ENCODE results near the gene ANKHD1. TPM values are rescaled to one million over a fixed set of nuclear protein-coding genes. Genes with fewer than 3 reads are reported as not detected.

Gene ANKHD1
- total and polyA plus RNA-seq, 2 of the 8 experiments (the other 6 are each of a cell fraction or from before 2014, with no cell fraction given), result 69.9 to 108 TPM

DNA sequence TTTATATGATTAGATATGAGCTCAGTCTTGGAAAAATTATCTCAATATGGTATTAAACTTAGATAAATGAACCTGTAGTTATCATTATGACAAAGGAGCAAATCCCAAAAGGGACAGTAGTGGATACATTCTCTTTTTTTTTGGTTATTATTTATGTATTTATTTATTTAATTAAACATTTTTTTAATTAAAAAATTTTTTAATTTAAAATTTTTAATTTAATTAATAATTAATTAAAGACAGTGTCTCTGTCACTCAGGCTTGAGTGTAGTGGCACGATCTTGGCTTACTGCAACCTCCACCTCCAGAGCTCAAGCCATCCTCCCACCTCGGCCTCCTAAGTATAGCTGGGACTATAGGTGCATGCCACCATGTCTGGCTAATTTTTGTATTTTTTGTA, 15.6 kb downstream of the ANKHD1 start:
- Histone ChIP-seq H3K4me2 (ENCODE audit: insufficient read depth in 1 of 2, low read depth in 2 of 2, low read length in 2 of 2) (no peak overlapping the region), H3K9ac (replicated peaks in 1 of 4; ENCODE audit: extremely low read depth in 1 of 4, low read depth in 3 of 4, low read length in 3 of 4) (no peak overlapping the region), H4K5ac (ENCODE audit: insufficient read length, low read depth, low read length) (no peak overlapping the region), H3K36me3 (ENCODE audit: control insufficient read depth in 2 of 4, insufficient read depth in 4 of 4, low read length in 3 of 4) (no peaks in the 10 kb centered on the region), H4K8ac (ENCODE audit: extremely low read depth, insufficient read depth, low read length) (no peak overlapping the region), H2BK12ac (ENCODE audit: low read depth, low read length) (no peak overlapping the region), H3K9me3 (ENCODE audit: insufficient read depth in 2 of 2, low read depth in 1 of 2, low read length in 1 of 2) (no peaks in the 10 kb centered on the region), H3K79me1 (ENCODE audit: low read depth, low read length) (peaks cover 2% of the 10 kb centered on the region; the same call in 1 of the 2 replicates), H4K20me1 (replicated peaks in 1 of 2; ENCODE audit: control insufficient read depth in 1 of 2, insufficient read depth in 2 of 2, low read length in 2 of 2) (peaks cover 6 to 7% of the 10 kb centered on the region in 2 experiments), H3K4ac (replicated peaks; ENCODE audit: insufficient read length, low read depth, low read length) (no peak overlapping the region), H3K23me2 (ENCODE audit: low read depth, low read length) (no peaks in the 10 kb centered on the region), H3K56ac (replicated peaks; ENCODE audit: insufficient read length, low read depth, low read length) (no peak overlapping the region), H3K27me3 (replicated peaks in 1 of 4; ENCODE audit: control insufficient read depth in 3 of 4, extremely low read depth in 1 of 4, insufficient read depth in 3 of 4, low read length in 3 of 4) (no peaks in the 10 kb centered on the region), H3K4me1 (replicated peaks in 1 of 4; ENCODE audit: control insufficient read depth in 3 of 4, insufficient read depth in 4 of 4, low read length in 3 of 4) (0 out of 7 replicates have a peak, but pooled peaks cover 0 to 2% (median 0%) of the 10 kb centered on the region in 4 experiments), H3K27ac (ENCODE audit: low read depth, low read length) (no peak overlapping the region), H2AK5ac (ENCODE audit: low read depth, low read length) (no peak overlapping the region), H2AFZ (ENCODE audit: low read length) (no peak overlapping the region), H3K4me3 (ENCODE audit: extremely low read depth in 1 of 4, insufficient read depth in 2 of 4, low read depth in 3 of 4, low read length in 4 of 4) (no peak overlapping the region), H4K91ac (replicated peaks; ENCODE audit: insufficient read length, low read length) (no peak overlapping the region), H2BK120ac (replicated peaks; ENCODE audit: low read depth, low read length) (no peak overlapping the region), H3K23ac (ENCODE audit: insufficient read length) (no peak overlapping the region), H3K79me2 (ENCODE audit: control insufficient read depth in 1 of 2, insufficient read depth in 2 of 2, low read length in 2 of 2) (peaks cover 3 to 86% of the 10 kb centered on the region in 2 experiments), H2BK20ac (ENCODE audit: low read length) (no peak overlapping the region), H2BK5ac (ENCODE audit: low read depth, low read length) (no peak overlapping the region), H3K18ac (ENCODE audit: extremely low read depth, low read length) (no peak overlapping the region), H3K14ac (ENCODE audit: insufficient read length) (no peak overlapping the region), H2BK15ac (ENCODE audit: low read length) (no peak overlapping the region)
- ChIA-PET CTCF (ENCODE audit: partially characterized antibody) (interaction anchor here (0.6 to 1.8 kb wide), 3 partner anchors 11 to 211 kb away, joined by 3 to 4 read pairs (median 4); no protein-coding TSS in a partner anchor), POLR2A (ENCODE audit: partially characterized antibody) (interaction anchor here (5.2 kb wide), 1 partner anchor 16 kb away, joined by 29 read pairs; the partner anchor contains the start of gene ANKHD1)
- 96% methylated on average over 2 of the region's 2 CpGs; no CpG with 5 or more reads in 1 of the 2 experiments for WGBS, 2 experiments (ENCODE audit: extremely low coverage in 1 of 2, insufficient coverage in 1 of 2, insufficient read length in 1 of 2, insufficient replicate concordance in 2 of 2, low coverage in 1 of 2, low lambda C conversion rate in 2 of 2, missing lambda C conversion rate in 1 of 2)
- FAIRE-seq (no peak), DNase-seq (ENCODE audit: low read depth in 1 of 2, low spot score in 2 of 2) (no peak)
- TF ChIP-seq, protein P1, sequence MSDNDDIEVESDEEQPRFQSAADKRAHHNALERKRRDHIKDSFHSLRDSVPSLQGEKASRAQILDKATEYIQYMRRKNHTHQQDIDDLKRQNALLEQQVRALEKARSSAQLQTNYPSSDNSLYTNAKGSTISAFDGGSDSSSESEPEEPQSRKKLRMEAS (IDR thresholded peaks at IDR 0.05), result no peak
- TF ChIP-seq POU5F1 (IDR thresholded peaks at IDR 0.05; ENCODE audit: low read depth, low read length), result no peak

All from H1 (cell line).